Vagina (tissue), 2 donors: ENCODE results near the gene GDPD1. TPM values are rescaled to one million over a fixed set of nuclear protein-coding genes. Genes with fewer than 3 reads are reported as not detected.

ENCODE experiments used
- DNase-seq, 2 donors: peaks; one replicate each; pipeline ENCODE4 v3.0.0-alpha.2; 2017; ENCODE audit errors: extremely low spot score in 2 of 2
- H3K27ac ChIP-seq: fragments of 200-600 bp; sonication (generic); one replicate; pipeline ENCODE4 v1.5.1; 2019
- H3K27me3 ChIP-seq: fragments of 200-600 bp; sonication (generic); one replicate; pipeline ENCODE4 v1.5.1; 2019
- H3K36me3 ChIP-seq, 2 donors: fragments of 200-600 bp; sonication (generic); one replicate each; pipeline ENCODE4 v1.5.1; 2017 to 2019
- H3K4me1 ChIP-seq: fragments of 200-600 bp; sonication (generic); one replicate; pipeline ENCODE4 v1.5.1; 2019
- H3K4me3 ChIP-seq, 2 donors: fragments of 200-600 bp; sonication (generic); 1 replicate in 1 of 2; 2 replicates in 1 of 2; pipeline ENCODE4 v1.5.1; 2016 to 2019
- H3K9me3 ChIP-seq: fragments of 200-600 bp; sonication (generic); one replicate; pipeline ENCODE4 v1.5.1; 2019
- CTCF ChIP-seq, 3 experiments: fragments of 450-650 bp in 2 of 3; fragments of 200-600 bp in 1 of 3; sonication (generic) in 1 of 3; IDR thresholded peaks; one replicate each; pipeline ENCODE4 v1.5.1; 2017 to 2019; ENCODE audit warnings: antibody characterized with exemption in 3 of 3, mild to moderate bottlenecking in 2 of 3, moderate library complexity in 2 of 3
- POLR2A ChIP-seq, 2 donors: fragments of 450-650 bp; IDR thresholded peaks; one replicate each; pipeline ENCODE4 v1.6.1; 2017; ENCODE audit warnings: antibody characterized with exemption in 2 of 2, mild to moderate bottlenecking in 2 of 2, moderate library complexity in 2 of 2
- POLR2AphosphoS5 ChIP-seq, 2 donors: sonication (generic); formaldehyde crosslinking; IDR thresholded peaks; one replicate each; pipeline ENCODE4 v1.9.0; 2017; ENCODE audit warnings: antibody characterized with exemption in 2 of 2, mild to moderate bottlenecking in 2 of 2, low read depth in 1 of 2; ENCODE audit not compliant: insufficient read depth in 1 of 2
- intact Hi-C: fragments of 100-400 bp; cut with DNase I; formaldehyde crosslinking; loops from one replicate; pipeline ENCODE4 v1.15.1; 2023
- total RNA-seq: library from RNA; depleted of rRNA; stranded (reverse); fragments of >200 nt; gene quantifications from one replicate; pipeline ENCODE4 v1.2.3, GENCODE V29; 2016

The GDPD1 gene
- total RNA-seq, 1 donor from 2014 or later: 2.2 TPM

GRCh38 chr17:59234631-59235030 is 14.3 kb downstream of the GDPD1 start:
- H3K27ac ChIP-seq: no peak overlapping the region
- no peaks in the 10 kb centered on the region for H3K4me1 ChIP-seq
- no peaks in the 10 kb centered on the region for H3K9me3 ChIP-seq
- no peak overlapping the region for H3K4me3 ChIP-seq
- intact Hi-C loops: loop anchor here (5.0 kb wide), 1 partner anchor 423 kb away; no protein-coding TSS in a partner anchor
- no peak for DNase-seq
- no peaks in the 10 kb centered on the region for H3K36me3 ChIP-seq
- TF ChIP-seq POLR2A (IDR thresholded peaks at IDR 0.05): no peak
- TF ChIP-seq POLR2AphosphoS5 (IDR thresholded peaks at IDR 0.05; ENCODE audit: insufficient read depth in 1 of 2, low read depth in 1 of 2): no peak
- no peak for TF ChIP-seq CTCF (IDR thresholded peaks at IDR 0.05)
- H3K27me3 ChIP-seq: no peaks in the 10 kb centered on the region

- no peaks in the 10 kb centered on the region for H3K4me1 ChIP-seq
- intact Hi-C loops: no loop called here
- H3K4me3 ChIP-seq: no peak overlapping the region
- H3K27me3 ChIP-seq: no peaks in the 10 kb centered on the region
- H3K27ac ChIP-seq: no peak overlapping the region
- TF ChIP-seq CTCF (IDR thresholded peaks at IDR 0.05) (no peak), POLR2AphosphoS5 (IDR thresholded peaks at IDR 0.05; ENCODE audit: insufficient read depth in 1 of 2, low read depth in 1 of 2) (no peak), POLR2A (IDR thresholded peaks at IDR 0.05) (no peak)
- H3K36me3 ChIP-seq: no peaks in the 10 kb centered on the region
- no peaks in the 10 kb centered on the region for H3K9me3 ChIP-seq
- DNase-seq: no peak
Measured at GRCh38 chr17:59238906-59239305, 18.6 kb downstream of the GDPD1 start.

- no peak for DNase-seq
- intact Hi-C loops: no loop called here
Measured at GRCh38 chr17:59244081-59244480, 23.8 kb downstream of the GDPD1 start.

DNA sequence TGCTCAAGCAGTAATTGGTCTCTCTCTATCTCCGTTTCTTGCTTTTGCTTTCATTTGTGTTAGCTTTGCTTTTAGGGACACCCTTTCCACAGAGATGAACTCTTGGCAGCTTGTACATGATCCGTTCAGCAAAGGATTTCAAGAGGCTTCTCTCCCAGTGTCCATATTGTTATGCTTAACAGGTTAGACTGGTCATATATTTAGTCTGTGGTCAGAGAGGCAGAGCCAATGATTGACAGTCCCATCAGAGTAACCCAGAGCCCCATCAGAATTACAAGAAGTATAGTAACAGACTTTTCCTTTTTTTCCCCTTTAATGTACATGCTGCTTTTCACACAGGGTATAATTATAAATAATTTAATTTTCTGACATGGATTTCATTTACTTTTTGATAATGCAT is 34.4 kb downstream of the GDPD1 start:
- intact Hi-C loops: no loop called here
- TF ChIP-seq POLR2A (IDR thresholded peaks at IDR 0.05) (no peak), CTCF (IDR thresholded peaks at IDR 0.05) (no peak), POLR2AphosphoS5 (IDR thresholded peaks at IDR 0.05; ENCODE audit: insufficient read depth in 1 of 2, low read depth in 1 of 2) (no peak)
- no peaks in the 10 kb centered on the region for H3K36me3 ChIP-seq
- H3K27me3 ChIP-seq: no peaks in the 10 kb centered on the region
- H3K4me1 ChIP-seq: no peaks in the 10 kb centered on the region
- DNase-seq: no peak
- H3K9me3 ChIP-seq: no peaks in the 10 kb centered on the region
- H3K27ac ChIP-seq: no peak overlapping the region
- H3K4me3 ChIP-seq: no peak overlapping the region

More at GRCh38 chr17:59244081-59244480, 23.8 kb downstream of the GDPD1 start:
- no peaks in the 10 kb centered on the region for H3K36me3 ChIP-seq
- TF ChIP-seq CTCF (IDR thresholded peaks at IDR 0.05) (no peak), POLR2AphosphoS5 (IDR thresholded peaks at IDR 0.05; ENCODE audit: insufficient read depth in 1 of 2, low read depth in 1 of 2) (no peak), POLR2A (IDR thresholded peaks at IDR 0.05) (no peak)
- H3K27ac ChIP-seq: no peak overlapping the region
- H3K4me1 ChIP-seq: no peaks in the 10 kb centered on the region
- H3K9me3 ChIP-seq: no peaks in the 10 kb centered on the region
- no peak overlapping the region for H3K4me3 ChIP-seq
- no peaks in the 10 kb centered on the region for H3K27me3 ChIP-seq

DNA sequence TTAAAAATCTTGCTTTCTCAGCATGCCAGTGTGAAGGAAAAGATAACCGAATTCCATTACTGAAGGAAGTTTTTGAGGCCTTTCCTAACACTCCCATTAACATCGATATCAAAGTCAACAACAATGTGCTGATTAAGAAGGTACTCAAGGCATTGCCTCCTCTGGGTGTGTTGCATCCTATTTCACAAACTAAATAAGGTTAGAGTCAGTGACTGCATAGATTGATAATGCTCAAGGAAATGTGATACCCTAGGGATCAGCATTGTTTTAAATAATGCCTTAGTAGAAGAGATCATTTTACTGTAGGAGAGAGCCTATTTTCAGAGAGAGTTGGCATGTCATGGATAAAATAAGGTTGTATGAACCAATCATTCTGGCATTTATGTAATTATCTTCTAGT is 36.8 kb downstream of the GDPD1 start:
- H3K27ac ChIP-seq: no peak overlapping the region
- no peaks in the 10 kb centered on the region for H3K27me3 ChIP-seq
- no peaks in the 10 kb centered on the region for H3K4me1 ChIP-seq
- DNase-seq: no peak
- intact Hi-C loops: no loop called here
- H3K36me3 ChIP-seq: no peaks in the 10 kb centered on the region
- TF ChIP-seq CTCF (IDR thresholded peaks at IDR 0.05) (no peak), POLR2A (IDR thresholded peaks at IDR 0.05) (no peak), POLR2AphosphoS5 (IDR thresholded peaks at IDR 0.05; ENCODE audit: insufficient read depth in 1 of 2, low read depth in 1 of 2) (no peak)
- no peaks in the 10 kb centered on the region for H3K9me3 ChIP-seq
- no peak overlapping the region for H3K4me3 ChIP-seq
